ENCODE measurements around the gene TTLL6. TPM values are rescaled to one million over a fixed set of nuclear protein-coding genes. Genes with fewer than 3 reads are reported as not detected.

The TTLL6 gene
- total RNA-seq (under 1 TPM in 5 of 9 donors, not detected in 4; under 0.01 to 0.55 (median 0.40) TPM), polyA plus RNA-seq (1 to 10 TPM in 1 of 3 donors, under 1 TPM in 2; 0.29 to 2.0 (median 0.51) TPM)
- long read RNA-seq, donor 1: 0 reads
- long read RNA-seq, donor 2: 0 reads
- long read RNA-seq, donor 3, partial matches to known transcripts: 38 of 38 reads
- long read RNA-seq, donor 3, other reads (novel, unspliced or antisense): 0 of 38 reads
- long read RNA-seq, donor 4: 0 reads
- long read RNA-seq, donor 5: 0 reads
- long read RNA-seq, donor 6: 0 reads
- long read RNA-seq, donor 7, partial matches to known transcripts: 5 of 10 reads
- long read RNA-seq, donor 7, other reads (novel, unspliced or antisense): 5 of 10 reads
- long read RNA-seq, donor 8, partial matches to known transcripts: 99 of 99 reads
- long read RNA-seq, donor 8, other reads (novel, unspliced or antisense): 0 of 99 reads
- long read RNA-seq, donor 9, partial matches to known transcripts: 67 of 74 reads
- long read RNA-seq, donor 9, other reads (novel, unspliced or antisense): 7 of 74 reads
- long read RNA-seq, donor 10, partial matches to known transcripts: 15 of 22 reads
- long read RNA-seq, donor 10, other reads (novel, unspliced or antisense): 7 of 22 reads

- Histone ChIP-seq H3K4me3 (peak within 1 kb of the TSS in 2 of 4 donors; percentile 10 to 43), H3K36me3 (replicated peaks in 1 of 2) (no peaks in the 10 kb centered on the region), H3K4me1 (replicated peaks in 1 of 2) (peaks cover 6 to 14% of the 10 kb centered on the region in 2 donors), H3K27ac (peak within 1 kb of the TSS in 1 of 5 donors; percentile 30), H3K27me3 (no peaks in the 10 kb centered on the region), H3K9me3 (replicated peaks in 1 of 3) (no peaks in the 10 kb centered on the region)
- TF ChIP-seq POLR2A (IDR thresholded peaks at IDR 0.05) (no peak), CTCF (IDR thresholded peaks at IDR 0.05) (no peak)
- WGBS, 4 donors: 1 to 3% (median 2%) methylated on average over 30 to 64 of the region's 64 CpGs
- peak; percentile 86 to 94 (median 88) for DNase-seq
- intact Hi-C loops (cut with DNase I): loop anchor here in 1 of 2 donors (5.0 kb wide), 1 partner anchor 60 kb away; no protein-coding TSS in a partner anchor
Observed at GRCh38 chr17:48816774-48817590, at the start of gene TTLL6. TSS of gene TTLL6 (minus strand) at chr17:48817229. CDS start at chr17:48817072, 157 bp downstream.

- H3K27me3 ChIP-seq: no peaks in the 10 kb centered on the region
- H3K4me1 ChIP-seq (replicated peaks in 1 of 2): no peaks in the 10 kb centered on the region
- TF ChIP-seq POLR2A (IDR thresholded peaks at IDR 0.05) (no peak), CTCF (IDR thresholded peaks at IDR 0.05) (no peak)
- DNase-seq: no peak
- intact Hi-C loops (cut with DNase I): no loop called here
- H3K36me3 ChIP-seq (replicated peaks in 1 of 2): peaks cover 0 to 90% of the 10 kb centered on the region in 2 donors
- 89 to 93% (median 91%) methylated on average over 4 of the region's 4 CpGs for WGBS, 4 donors
- H3K4me3 ChIP-seq: no peak overlapping the region
- H3K9me3 ChIP-seq (replicated peaks in 1 of 3): no peaks in the 10 kb centered on the region
- no peak overlapping the region for H3K27ac ChIP-seq
Observed at GRCh38 chr17:48860456-48860855, 43.4 kb upstream of the TTLL6 start.

- TF ChIP-seq CTCF (IDR thresholded peaks at IDR 0.05) (no peak), POLR2A (IDR thresholded peaks at IDR 0.05) (no peak)
- H3K27ac ChIP-seq: no peak overlapping the region
- H3K4me1 ChIP-seq (replicated peaks in 1 of 2): no peaks in the 10 kb centered on the region
- intact Hi-C loops (cut with DNase I): no loop called here
- DNase-seq: no peak
- 95 to 100% (median 97%) methylated on average over 3 of the region's 3 CpGs for WGBS, 4 donors
- no peaks in the 10 kb centered on the region for H3K9me3 ChIP-seq (replicated peaks in 1 of 3)
- no peaks in the 10 kb centered on the region for H3K27me3 ChIP-seq
- H3K4me3 ChIP-seq: no peak overlapping the region
- peaks cover 0 to 92% of the 10 kb centered on the region in 2 donors for H3K36me3 ChIP-seq (replicated peaks in 1 of 2)
Observed at GRCh38 chr17:48860034-48860433, 43.0 kb upstream of the TTLL6 start.
